H9 (cell line): ENCODE data around the gene MYOM3. TPM values are rescaled to one million over a fixed set of nuclear protein-coding genes. Genes with fewer than 3 reads are reported as not detected.
"Not testable (repeated sequence)": the region's sequence is repeated elsewhere in the genome, so short reads cannot be mapped to it uniquely, and the experiment has no call there.

ENCODE experiments used
- DNase-seq: peaks from one replicate; pipeline ENCODE4 v3.0.0-alpha.2; 2017
- H2AFZ ChIP-seq: one replicate; pipeline ENCODE4 v1.6.1; 2013; ENCODE audit warnings: mild to moderate bottlenecking, low read length, control low read depth, moderate library complexity
- H2AK5ac ChIP-seq: 2 replicates; pipeline ENCODE4 v1.6.1; 2013; ENCODE audit warnings: low read length, control low read depth, mixed read lengths; ENCODE audit not compliant: insufficient read length
- H2BK120ac ChIP-seq: one replicate; pipeline ENCODE4 v1.6.1; 2013; ENCODE audit warnings: low read depth, mild to moderate bottlenecking, low read length, control low read depth, inconsistent platforms; ENCODE audit not compliant: poor library complexity, severe bottlenecking
- H2BK12ac ChIP-seq: 2 replicates; pipeline ENCODE4 v1.6.1; 2013; ENCODE audit warnings: low read length, control low read depth, mixed read lengths, low read depth; ENCODE audit not compliant: insufficient read length
- H2BK15ac ChIP-seq: 2 replicates; pipeline ENCODE4 v1.6.1; 2013; ENCODE audit warnings: low read depth, low read length, control low read depth
- H2BK20ac ChIP-seq: one replicate; pipeline ENCODE4 v1.6.1; 2013; ENCODE audit warnings: low read depth, mild to moderate bottlenecking, low read length, control low read depth, inconsistent platforms; ENCODE audit not compliant: poor library complexity, severe bottlenecking
- H2BK5ac ChIP-seq: 2 replicates; pipeline ENCODE4 v1.6.1; 2013; ENCODE audit warnings: low read length, control low read depth, mixed read lengths; ENCODE audit not compliant: insufficient read length
- H3K14ac ChIP-seq: 2 replicates; pipeline ENCODE4 v1.6.1; 2013; ENCODE audit warnings: low read length, control low read depth; ENCODE audit not compliant: insufficient read depth
- H3K18ac ChIP-seq: 2 replicates; pipeline ENCODE4 v1.6.1; 2013; ENCODE audit warnings: low read depth, mild to moderate bottlenecking, mixed read lengths, low read length, control low read depth; ENCODE audit not compliant: insufficient read length
- H3K23ac ChIP-seq: 2 replicates; pipeline ENCODE4 v1.6.1; 2013; ENCODE audit warnings: low read length, control low read depth, mixed read lengths, low read depth; ENCODE audit not compliant: insufficient read length
- H3K23me2 ChIP-seq: 2 replicates; pipeline ENCODE4 v1.6.1; 2013; ENCODE audit warnings: low read depth, mild to moderate bottlenecking, mixed read lengths, low read length, control low read depth; ENCODE audit not compliant: insufficient read length, poor library complexity, severe bottlenecking
- H3K27ac ChIP-seq: 2 replicates; pipeline ENCODE4 v1.5.1; 2013; ENCODE audit warnings: low read length, control low read depth, mixed read lengths, low read depth; ENCODE audit not compliant: insufficient read length
- H3K27me3 ChIP-seq: 2 replicates; pipeline ENCODE4 v1.6.1; 2013; ENCODE audit warnings: low read length, control low read depth, inconsistent platforms; ENCODE audit not compliant: insufficient read depth
- H3K4ac ChIP-seq: 2 replicates; pipeline ENCODE4 v1.6.1; 2013; ENCODE audit warnings: low read depth, mild to moderate bottlenecking, control low read depth, inconsistent platforms, low read length, moderate library complexity
- H3K4me1 ChIP-seq: 2 replicates; pipeline ENCODE4 v1.6.1; 2013; ENCODE audit warnings: low read length, control low read depth, inconsistent platforms; ENCODE audit not compliant: insufficient read depth
- H3K4me2 ChIP-seq: 2 replicates; pipeline ENCODE4 v1.6.1; 2013; ENCODE audit warnings: low read length, control low read depth, mixed read lengths; ENCODE audit not compliant: insufficient read length, insufficient read depth
- H3K56ac ChIP-seq: 2 replicates; pipeline ENCODE4 v1.6.1; 2013; ENCODE audit warnings: low read depth, mild to moderate bottlenecking, mixed read lengths, low read length, control low read depth; ENCODE audit not compliant: insufficient read length
- H3K79me1 ChIP-seq: 2 replicates; pipeline ENCODE4 v1.6.1; 2013; ENCODE audit warnings: low read depth, mild to moderate bottlenecking, moderate library complexity, low read length, control low read depth, inconsistent platforms; ENCODE audit not compliant: insufficient read depth, poor library complexity, severe bottlenecking
- H3K79me2 ChIP-seq: 2 replicates; pipeline ENCODE4 v1.6.1; 2013; ENCODE audit warnings: low read length, control low read depth, inconsistent platforms; ENCODE audit not compliant: insufficient read depth
- H3K9ac ChIP-seq: 2 replicates; pipeline ENCODE4 v1.6.1; 2013; ENCODE audit warnings: low read length, control low read depth, mixed read lengths; ENCODE audit not compliant: insufficient read length; ENCODE audit errors: extremely low read depth
- H3K9me3 ChIP-seq: one replicate; pipeline ENCODE4 v1.6.1; 2013; ENCODE audit warnings: low read depth, low read length, inconsistent platforms; ENCODE audit not compliant: control insufficient read depth
- H3T11ph ChIP-seq: one replicate; pipeline ENCODE4 v1.6.1; 2013; ENCODE audit warnings: mild to moderate bottlenecking, low read length, control low read depth, inconsistent platforms
- H4K20me1 ChIP-seq: one replicate; pipeline ENCODE4 v1.6.1; 2013; ENCODE audit not compliant: control insufficient read depth, insufficient read length, insufficient read depth
- H4K5ac ChIP-seq: 2 replicates; pipeline ENCODE4 v1.6.1; 2013; ENCODE audit warnings: low read depth, mild to moderate bottlenecking, mixed read lengths, low read length, control low read depth; ENCODE audit not compliant: insufficient read length
- H4K8ac ChIP-seq: replicated peaks from 2 replicates; pipeline ENCODE4 v1.6.1; 2013; ENCODE audit warnings: low read length, control low read depth, mixed read lengths, low read depth; ENCODE audit not compliant: insufficient read length
- H4K91ac ChIP-seq: 2 replicates; pipeline ENCODE4 v1.6.1; 2013; ENCODE audit warnings: low read depth, mild to moderate bottlenecking, moderate library complexity, mixed read lengths, low read length, control low read depth; ENCODE audit not compliant: insufficient read length
- H3K27ac Mint-ChIP-seq, 3 experiments: 2 replicates in 2 of 3; 3 replicates in 1 of 3; pipeline ENCODE4 v1.8.0; 2020 to 2021; ENCODE audit warnings: mixed read lengths in 3 of 3, mild to moderate bottlenecking in 1 of 3, moderate library complexity in 1 of 3
- H3K27me3 Mint-ChIP-seq: 2 replicates; pipeline ENCODE4 v1.8.0; 2021; ENCODE audit warnings: low read depth, mild to moderate bottlenecking, moderate library complexity, mixed read lengths
- H3K36me3 Mint-ChIP-seq, 3 experiments: 2 replicates in 2 of 3; 3 replicates in 1 of 3; pipeline ENCODE4 v1.8.0; 2020 to 2021; ENCODE audit warnings: low read depth in 3 of 3, mixed read lengths in 3 of 3; ENCODE audit not compliant: insufficient read depth in 1 of 3
- H3K4me1 Mint-ChIP-seq, 2 experiments: 2 replicates each; pipeline ENCODE4 v1.8.0; 2020; ENCODE audit warnings: mixed read lengths in 2 of 2
- H3K4me3 Mint-ChIP-seq, 2 experiments: 2 replicates in 1 of 2; 3 replicates in 1 of 2; pipeline ENCODE4 v1.8.0; 2020 to 2021; ENCODE audit warnings: mild to moderate bottlenecking in 2 of 2, mixed read lengths in 2 of 2, moderate library complexity in 1 of 2
- H3K9me3 Mint-ChIP-seq, 2 experiments: 2 replicates in 1 of 2; 3 replicates in 1 of 2; pipeline ENCODE4 v1.8.0; 2020; ENCODE audit warnings: mild to moderate bottlenecking in 2 of 2, mixed read lengths in 2 of 2, moderate library complexity in 1 of 2
- CTCF ChIP-seq: fragments of 200-600 bp; sonication (generic); conservative IDR thresholded peaks from 3 replicates; pipeline ENCODE4 v1.8.0; 2021; ENCODE audit warnings: antibody characterized with exemption, mild to moderate bottlenecking
- WGBS: extraction: QIAGEN DNeasy Blood & Tissue Kit; methylation state at CpG from one replicate; pipeline ENCODE4 v1.1.7; 2013; ENCODE audit warnings: missing lambda C conversion rate, low lambda C conversion rate, mixed read lengths; ENCODE audit not compliant: insufficient read length; ENCODE audit errors: extremely low coverage; 5-methylcytosine and 5-hydroxymethylcytosine counted together
- total RNA-seq: library from RNA; stranded (reverse); gene quantifications from 2 replicates; pipeline ENCODE4 v1.2.1, GENCODE V29; 2021

The MYOM3 gene
- total RNA-seq, 1 experiment from 2014 or later = 0.11 TPM

GRCh38 chr1:24045771-24046170 is 66.2 kb downstream of the MYOM3 start:
- H2AK5ac ChIP-seq = no peak overlapping the region
- no peaks in the 10 kb centered on the region for H3K9me3 Mint-ChIP-seq
- TF ChIP-seq CTCF = no peak
- no peak overlapping the region for H3K27ac ChIP-seq
- H3K4me2 ChIP-seq = no peak overlapping the region
- no peaks in the 10 kb centered on the region for H3K23me2 ChIP-seq
- H3K27me3 Mint-ChIP-seq = no peaks in the 10 kb centered on the region
- no peaks in the 10 kb centered on the region for H4K20me1 ChIP-seq
- H3K56ac ChIP-seq = no peak overlapping the region
- H3K18ac ChIP-seq = no peak overlapping the region
- H3K36me3 Mint-ChIP-seq = no peaks in the 10 kb centered on the region
- no peaks in the 10 kb centered on the region for H3K4me1 ChIP-seq
- H3T11ph ChIP-seq = no peak overlapping the region
- H3K9ac ChIP-seq = no peak overlapping the region
- no peak overlapping the region for H3K23ac ChIP-seq
- no CpG with 5 or more reads among the region's 2 CpGs for WGBS
- no peak for DNase-seq
- H3K4me3 Mint-ChIP-seq = no peak overlapping the region
- no peak overlapping the region for H2BK20ac ChIP-seq
- no peak overlapping the region for H2BK12ac ChIP-seq
- H3K4me1 Mint-ChIP-seq = peaks cover 3 to 8% of the 10 kb centered on the region in 2 experiments
- no peaks in the 10 kb centered on the region for H3K27me3 ChIP-seq
- H3K79me1 ChIP-seq = no peaks in the 10 kb centered on the region
- H2BK5ac ChIP-seq = no peak overlapping the region
- H3K27ac Mint-ChIP-seq = no peak overlapping the region
- no peaks in the 10 kb centered on the region for H3K79me2 ChIP-seq
- no peak overlapping the region for H4K91ac ChIP-seq
- no peak overlapping the region for H2BK120ac ChIP-seq
- H3K9me3 ChIP-seq = no peaks in the 10 kb centered on the region
- no peak overlapping the region for H3K4ac ChIP-seq
- H2AFZ ChIP-seq = no peak overlapping the region
- no peak overlapping the region for H4K5ac ChIP-seq
- no peak overlapping the region for H3K14ac ChIP-seq
- H2BK15ac ChIP-seq = no peak overlapping the region
- no peak overlapping the region for H4K8ac ChIP-seq

- not testable (repeated sequence) for H3K4me1 Mint-ChIP-seq, H4K5ac ChIP-seq, H3K9me3 ChIP-seq, H2AFZ ChIP-seq, H2BK120ac ChIP-seq, H3K79me1 ChIP-seq, H3K4me2 ChIP-seq, H3K14ac ChIP-seq, H3K27me3 Mint-ChIP-seq, H3K18ac ChIP-seq, H2BK12ac ChIP-seq, H2BK15ac ChIP-seq, H4K8ac ChIP-seq, DNase-seq, H3K9me3 Mint-ChIP-seq, H2BK5ac ChIP-seq, H3K27ac Mint-ChIP-seq, H3K9ac ChIP-seq, H3K4ac ChIP-seq, H4K20me1 ChIP-seq, H4K91ac ChIP-seq, H3T11ph ChIP-seq, H3K4me1 ChIP-seq, H3K56ac ChIP-seq, H3K27me3 ChIP-seq, H3K23ac ChIP-seq, H3K36me3 Mint-ChIP-seq, H2BK20ac ChIP-seq, H3K27ac ChIP-seq, H3K79me2 ChIP-seq, H3K23me2 ChIP-seq, H3K4me3 Mint-ChIP-seq, H2AK5ac ChIP-seq
- no CpG with 5 or more reads among the region's 5 CpGs for WGBS
These were observed 67.3 kb downstream of the MYOM3 start for GRCh38 chr1:24044672-24045071.
